Epithelial cell of proximal tubule (primary cell): ENCODE data around the gene YIPF1. TPM values are rescaled to one million over a fixed set of nuclear protein-coding genes. Genes with fewer than 3 reads are reported as not detected.
A peak's percentile ranks its signal among the peaks of the same experiment; 100 is the strongest.

Experiments used
- DNase-seq: peaks from one replicate; pipeline ENCODE4 v3.0.0-alpha.2; 2011; ENCODE audit warnings: low read depth
- H3K4me3 ChIP-seq: 2 replicates; pipeline ENCODE4 v1.5.1; 2011; ENCODE audit warnings: low read depth, mild to moderate bottlenecking, low read length
- CTCF ChIP-seq: conservative IDR thresholded peaks from 2 replicates; pipeline ENCODE4 v1.5.1; 2012; ENCODE audit warnings: low read depth, mild to moderate bottlenecking, low read length
- total RNA-seq: library from RNA; depleted of rRNA; stranded (reverse); fragments of >200 nt; gene quantifications from 2 replicates; pipeline ENCODE4 v1.2.3, GENCODE V29; 2015

Gene YIPF1
- total RNA-seq, 1 donor from 2014 or later, result 32.4 TPM

GRCh38 chr1:53906121-53906520 is 16.5 kb upstream of the YIPF1 start:
- no peak for TF ChIP-seq CTCF
- DNase-seq, result no peak
- H3K4me3 ChIP-seq, result no peak overlapping the region

DNA sequence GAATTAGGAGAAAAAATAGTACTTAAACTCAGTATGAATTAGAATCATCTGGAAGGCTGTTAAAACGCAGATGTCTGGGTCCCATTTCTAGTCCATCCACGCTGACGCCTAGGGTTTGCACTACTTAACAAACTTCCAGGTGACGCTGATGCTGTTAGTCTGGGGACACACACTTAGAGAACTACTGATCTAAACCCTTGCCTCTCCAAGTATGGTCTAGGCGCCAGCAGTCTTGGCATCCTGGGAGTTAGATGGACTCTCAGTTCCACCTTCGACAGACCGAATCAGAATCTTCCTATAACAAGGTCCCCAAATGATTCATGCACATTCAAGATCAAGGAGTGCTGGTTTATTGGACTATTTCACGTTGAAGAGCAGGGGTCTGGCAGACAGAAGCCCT is 15.9 kb upstream of the YIPF1 start:
- DNase-seq, result no peak
- TF ChIP-seq CTCF, result no peak
- no peak overlapping the region for H3K4me3 ChIP-seq

DNA sequence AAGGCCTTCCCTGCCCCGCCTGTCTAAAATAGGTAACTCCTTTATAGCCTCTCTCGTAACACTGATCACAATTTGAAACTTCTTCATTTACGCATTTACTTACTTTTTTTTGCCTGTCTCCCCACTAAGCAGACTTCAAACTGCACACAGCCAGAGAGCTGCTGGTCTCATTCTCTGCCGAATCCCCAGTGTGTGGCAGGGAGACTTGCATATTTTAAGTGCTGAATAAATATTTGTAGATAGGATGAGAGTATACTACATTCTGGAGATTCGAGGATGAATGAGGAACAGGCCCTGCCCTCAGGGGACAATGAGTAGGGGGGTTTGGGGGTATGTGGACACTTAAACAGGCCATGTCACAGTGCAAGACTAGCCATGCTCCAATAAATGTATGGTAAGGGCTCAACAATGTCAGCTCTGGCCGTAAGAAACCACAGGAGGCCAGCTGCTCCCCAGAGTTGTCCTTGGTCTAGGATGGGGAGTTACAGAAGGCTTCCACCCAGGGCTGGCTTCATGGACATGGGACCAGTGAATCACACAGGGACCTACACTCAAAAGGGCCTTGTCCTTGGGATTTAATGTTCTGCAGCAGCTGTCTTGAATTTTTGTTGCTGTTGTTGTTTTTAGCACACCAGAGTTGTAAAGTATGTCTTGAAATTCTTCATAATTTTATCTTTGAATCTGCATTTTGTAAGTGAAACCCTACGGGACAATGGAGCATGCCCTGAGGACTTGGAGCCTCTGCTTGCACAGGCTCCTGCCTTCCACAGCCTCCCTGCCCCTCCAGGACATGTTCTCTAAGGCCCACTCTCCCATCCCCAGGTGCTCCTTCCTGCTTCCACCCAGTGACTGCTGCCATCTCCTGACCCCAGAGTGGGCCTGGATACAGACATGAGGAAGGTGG is 12.9 kb upstream of the YIPF1 start:
- DNase-seq, result no peak
- TF ChIP-seq CTCF, result no peak
- H3K4me3 ChIP-seq, result no peak overlapping the region

GRCh38 chr1:53899708-53900107 is 10.1 kb upstream of the YIPF1 start:
- DNase-seq, result no peak
- no peak overlapping the region for H3K4me3 ChIP-seq
- no peak for TF ChIP-seq CTCF

DNA sequence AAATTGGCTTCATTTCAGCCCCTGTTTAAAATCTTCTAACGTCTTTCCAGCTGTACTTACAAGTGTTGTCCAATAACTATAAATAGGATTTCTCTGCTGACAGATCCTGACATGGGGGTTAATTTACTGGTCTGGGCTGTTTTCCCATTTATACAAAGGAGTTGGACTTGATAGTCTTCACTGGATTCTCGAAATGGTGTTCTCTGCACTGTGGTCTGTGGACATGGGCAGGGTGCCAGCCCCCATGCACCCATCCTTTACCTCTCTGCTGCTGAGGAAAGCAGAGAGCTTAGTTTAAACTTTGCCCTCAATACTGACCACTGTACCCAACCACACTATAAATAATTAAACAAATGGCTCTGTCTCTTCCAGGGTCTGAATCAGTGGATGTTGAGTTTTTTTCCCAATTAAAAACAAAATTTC is 9.6 kb upstream of the YIPF1 start:
- DNase-seq, result peak; percentile 64
- H3K4me3 ChIP-seq, result no peak overlapping the region
- no peak for TF ChIP-seq CTCF

GRCh38 chr1:53896635-53897229 is 7.1 kb upstream of the YIPF1 start:
- DNase-seq, result peak; percentile 92
- no peak for TF ChIP-seq CTCF
- no peak overlapping the region for H3K4me3 ChIP-seq
